Panc1 (cell line): ENCODE data around the gene FN3K. TPM values are rescaled to one million over a fixed set of nuclear protein-coding genes. Genes with fewer than 3 reads are reported as not detected.

Source experiments
- ATAC-seq: fragments of 200-7000 bp; cut with Tn5 transposase; 2 replicates; pipeline ENCODE4 v1.9.1; 2020; ENCODE audit warnings: mild to moderate bottlenecking, moderate library complexity
- BruUV-seq: library from RNA; stranded (reverse); fragments of 400-500 nt; replicated peaks from 2 replicates; lab custom pipeline; 2021; lab: Mats Ljungman, UMichigan
- CTCF ChIA-PET: fragments of 300-600 bp; sonication (Branson Sonifier 250); formaldehyde crosslinking; loops from one replicate; lab custom pipeline; 2022; ENCODE audit warnings: antibody characterized with exemption; lab: Charles Lee
- POLR2A ChIA-PET: fragments of 300-600 bp; sonication (Branson Sonifier 250); formaldehyde crosslinking; loops from one replicate; lab custom pipeline; 2022; ENCODE audit warnings: antibody characterized with exemption; lab: Charles Lee
- DNase-seq: peaks from one replicate; pipeline ENCODE4 v3.0.0-alpha.2; 2010; ENCODE audit warnings: low read depth, low spot score
- H3K27ac ChIP-seq: 2 replicates; pipeline ENCODE4 v1.5.1; 2011; ENCODE audit warnings: mild to moderate bottlenecking, low read length, inconsistent platforms
- H3K27me3 ChIP-seq: fragments of 200-500 bp; sonication (Bioruptor generic); 2 replicates; pipeline ENCODE4 v1.6.0; 2014; ENCODE audit warnings: low read length, inconsistent platforms; ENCODE audit not compliant: control insufficient read depth, insufficient read depth
- H3K36me3 ChIP-seq: fragments of 200-500 bp; sonication (Bioruptor generic); 2 replicates; pipeline ENCODE4 v1.5.1; 2014; ENCODE audit warnings: inconsistent platforms, mild to moderate bottlenecking, low read length, moderate library complexity; ENCODE audit not compliant: control insufficient read depth, insufficient read depth
- H3K4me1 ChIP-seq: 2 replicates; pipeline ENCODE4 v1.5.1; 2011; ENCODE audit warnings: inconsistent platforms, mild to moderate bottlenecking, low read length, moderate library complexity; ENCODE audit not compliant: control insufficient read depth, insufficient read depth
- H3K4me3 ChIP-seq, 2 experiments: 2 replicates each; pipeline ENCODE4 v1.5.1; 2011 to 2012; ENCODE audit warnings: low read depth in 2 of 2, low read length in 2 of 2, mild to moderate bottlenecking in 2 of 2, inconsistent platforms in 1 of 2, moderate library complexity in 1 of 2
- H3K9me3 ChIP-seq: fragments of 200-500 bp; sonication (Bioruptor generic); 2 replicates; pipeline ENCODE4 v1.5.1; 2014; ENCODE audit warnings: low read depth, mild to moderate bottlenecking, inconsistent platforms, low read length, moderate library complexity; ENCODE audit not compliant: control insufficient read depth, insufficient read depth
- CTCF ChIP-seq: fragments of 450-650 bp; IDR thresholded peaks from 2 replicates; pipeline ENCODE4 v1.5.1; 2017; ENCODE audit warnings: mild to moderate bottlenecking
- POLR2AphosphoS5 ChIP-seq: IDR thresholded peaks from 2 replicates; pipeline ENCODE4 v1.6.1; 2012; ENCODE audit warnings: mild to moderate bottlenecking, low read depth, low read length, moderate library complexity
- REST ChIP-seq, 2 experiments: IDR thresholded peaks; 2 replicates each; pipeline ENCODE4 v1.6.1; 2011 to 2012; ENCODE audit warnings: low read depth in 2 of 2, control low read depth in 1 of 2, low read length in 1 of 2, mild to moderate bottlenecking in 1 of 2, moderate library complexity in 1 of 2; ENCODE audit not compliant: insufficient read depth in 1 of 2
- SIN3A ChIP-seq: IDR thresholded peaks from 2 replicates; pipeline ENCODE4 v1.6.1; 2012; ENCODE audit warnings: low read depth, mild to moderate bottlenecking, low read length, moderate library complexity, borderline replicate concordance; ENCODE audit not compliant: insufficient read depth
- TCF7L2 ChIP-seq: IDR thresholded peaks from 2 replicates; pipeline ENCODE4 v1.6.1; 2011; ENCODE audit warnings: mild to moderate bottlenecking, low read depth, low read length, inconsistent platforms
- in situ Hi-C: cut with HindIII; loops from 2 replicates; pipeline ENCODE4 v1.10.0; 2016; ENCODE audit warnings: low sequenced_read_pairs, low pct_unique_long_range_greater_than_20kb
- intact Hi-C: fragments of 100-400 bp; cut with micrococcal nuclease; formaldehyde crosslinking; loops from one replicate; pipeline ENCODE4 v1.10.0; 2022; ENCODE audit not compliant: unreplicated experiment
- total RNA-seq: library from RNA; stranded (reverse); gene quantifications from one replicate; pipeline ENCODE4 v1.2.1, GENCODE V29; 2021; ENCODE audit not compliant: unreplicated experiment

The FN3K gene
- total RNA-seq, 1 experiment from 2014 or later, result 34.8 TPM

- Histone ChIP-seq H3K27ac (no peak overlapping the region), H3K27me3 (no peaks in the 10 kb centered on the region), H3K36me3 (no peaks in the 10 kb centered on the region), H3K4me1 (no peaks in the 10 kb centered on the region), H3K4me3 (no peak overlapping the region), H3K9me3 (no peaks in the 10 kb centered on the region)
- TF ChIP-seq SIN3A (no peak), CTCF (no peak), TCF7L2 (no peak)
- intact Hi-C loops, result no loop called here
- BruUV-seq, result no TSS peak
- DNase-seq, result no peak
- POLR2A ChIA-PET, result no interaction called here
- no peak for ATAC-seq
- in situ Hi-C loops, result no loop called here
- CTCF ChIA-PET, result no interaction called here
Measured at GRCh38 chr17:82726427-82726826, 9.0 kb upstream of the FN3K start.

GRCh38 chr17:82729479-82730260 is 5.7 kb upstream of the FN3K start:
- H3K9me3 ChIP-seq, result no peaks in the 10 kb centered on the region; the same call in 1 of the 2 replicates
- TF ChIP-seq SIN3A (no peak), TCF7L2 (no peak), POLR2AphosphoS5 (no peak), CTCF (no peak), REST (IDR thresholded peaks at IDR 0.05; ENCODE audit: insufficient read depth in 1 of 2, low read depth in 2 of 2, low read length in 1 of 2) (no peak)
- ATAC-seq, result no peak
- POLR2A ChIA-PET, result no interaction called here
- no peak overlapping the region for H3K4me3 ChIP-seq
- CTCF ChIA-PET, result no interaction called here
- no peak for DNase-seq
- no peak overlapping the region for H3K27ac ChIP-seq
- H3K27me3 ChIP-seq, result no peaks in the 10 kb centered on the region
- no peaks in the 10 kb centered on the region for H3K4me1 ChIP-seq
- H3K36me3 ChIP-seq, result no peaks in the 10 kb centered on the region
- in situ Hi-C loops (no loop called here), intact Hi-C loops (no loop called here)
- BruUV-seq, result no TSS peak
